Endothelial cell of umbilical vein (primary cell): Measurements from ENCODE around the gene FAM217A. TPM values are rescaled to one million over a fixed set of nuclear protein-coding genes. Genes with fewer than 3 reads are reported as not detected.

Source experiments
- BruUV-seq: library from RNA; stranded (reverse); fragments of 400-500 nt; replicated peaks from 2 replicates; lab custom pipeline; 2021; lab: Mats Ljungman, UMichigan
- CTCF ChIA-PET: fragments of 300-600, 350-600 bp; sonication (Branson Sonifier 250); formaldehyde crosslinking; loops from one replicate; lab custom pipeline; 2021; ENCODE audit warnings: antibody characterized with exemption, inconsistent platforms; lab: Charles Lee
- POLR2A ChIA-PET: fragments of 300-600, 350-600 bp; sonication (Branson Sonifier 250); formaldehyde crosslinking; loops from one replicate; lab custom pipeline; 2021; ENCODE audit warnings: antibody characterized with exemption, inconsistent platforms; lab: Charles Lee
- DNase-seq: peaks from one replicate; pipeline ENCODE4 v3.0.0-alpha.2; 2011; ENCODE audit warnings: low read depth, low spot score
- FAIRE-seq: peaks from 2 replicates; lab custom pipeline; 2011; peaks lifted over from hg19 to GRCh38; lab: Jason Lieb, UNC
- H2AFZ ChIP-seq: 2 replicates; pipeline ENCODE4 v1.6.0; 2012; ENCODE audit warnings: low read depth, low read length, control low read depth, inconsistent platforms
- H3K27ac ChIP-seq: 2 replicates; pipeline ENCODE4 v1.5.1; 2011; ENCODE audit warnings: low read depth, mild to moderate bottlenecking, control low read depth, low read length, moderate library complexity; ENCODE audit not compliant: insufficient read depth
- H3K27me3 ChIP-seq, 2 experiments: 2 replicates each; pipeline versions ENCODE4 v1.6.0 to v1.6.1; 2011; ENCODE audit warnings: low read length in 2 of 2, mixed read lengths in 1 of 2; ENCODE audit not compliant: control insufficient read depth in 2 of 2, insufficient read depth in 2 of 2
- H3K36me3 ChIP-seq, 2 experiments: 2 replicates in 1 of 2; 3 replicates in 1 of 2; pipeline ENCODE4 v1.5.1; 2011; ENCODE audit warnings: low read length in 2 of 2, mild to moderate bottlenecking in 1 of 2, moderate library complexity in 1 of 2; ENCODE audit not compliant: control insufficient read depth in 2 of 2, insufficient read depth in 2 of 2; ENCODE audit errors: extremely low read depth in 1 of 2
- H3K4me1 ChIP-seq: 3 replicates; pipeline ENCODE4 v1.5.1; 2011; ENCODE audit warnings: mild to moderate bottlenecking, low read length; ENCODE audit not compliant: control insufficient read depth, insufficient read depth; ENCODE audit errors: extremely low read depth
- H3K4me2 ChIP-seq: 2 replicates; pipeline ENCODE4 v1.6.1; 2011; ENCODE audit warnings: low read length, control low read depth, mixed read lengths; ENCODE audit not compliant: insufficient read depth
- H3K4me3 ChIP-seq, 3 experiments: fragments of 200-600 bp in 1 of 3; sonication (generic), shearing (Covaris generic) in 1 of 3; replicated peaks in 1 of 3; 2 replicates each; pipeline ENCODE4 v1.5.1; 2011 to 2016; ENCODE audit warnings: control low read depth in 3 of 3, low read length in 3 of 3, mild to moderate bottlenecking in 2 of 3, inconsistent platforms in 1 of 3, low read depth in 1 of 3, moderate library complexity in 1 of 3; ENCODE audit not compliant: insufficient read depth in 1 of 3
- H3K79me2 ChIP-seq: 2 replicates; pipeline ENCODE4 v1.6.0; 2012; ENCODE audit warnings: low read length, inconsistent platforms; ENCODE audit not compliant: control insufficient read depth, insufficient read depth
- H3K9ac ChIP-seq: replicated peaks from 2 replicates; pipeline ENCODE3; 2011; ENCODE audit warnings: low read length, control low read depth; ENCODE audit not compliant: insufficient read depth; ENCODE audit errors: extremely low read depth
- H3K9me1 ChIP-seq: replicated peaks from 3 replicates; pipeline ENCODE4 v1.6.0; 2011; ENCODE audit warnings: mild to moderate bottlenecking, low read length; ENCODE audit not compliant: control insufficient read depth, insufficient read depth; ENCODE audit errors: extremely low read depth
- H3K9me3 ChIP-seq: replicated peaks from 2 replicates; pipeline ENCODE4 v1.5.1; 2012; ENCODE audit warnings: low read length, inconsistent platforms; ENCODE audit not compliant: control insufficient read depth, insufficient read depth
- H4K20me1 ChIP-seq: replicated peaks from 2 replicates; pipeline ENCODE3; 2011; ENCODE audit warnings: mild to moderate bottlenecking, low read length; ENCODE audit not compliant: control insufficient read depth, insufficient read depth; ENCODE audit errors: extremely low read depth
- CTCF ChIP-seq, 2 donors: IDR thresholded peaks; 1 replicate in 1 of 2; 2 replicates in 1 of 2; pipeline ENCODE4 v1.5.1; 2011; ENCODE audit warnings: low read length in 2 of 2, mild to moderate bottlenecking in 2 of 2, moderate library complexity in 2 of 2, control low read depth in 1 of 2, inconsistent platforms in 1 of 2, low read depth in 1 of 2; ENCODE audit not compliant: insufficient read depth in 1 of 2; ENCODE audit errors: extremely low read depth in 1 of 2
- EZH2 ChIP-seq: IDR thresholded peaks from 2 replicates; pipeline ENCODE4 v1.6.1; 2012; ENCODE audit warnings: borderline replicate concordance, low read depth, mild to moderate bottlenecking, moderate library complexity, low read length, inconsistent platforms; ENCODE audit not compliant: severe bottlenecking
- FOS ChIP-seq: IDR thresholded peaks from 2 replicates; pipeline ENCODE4 v1.6.1; 2011; ENCODE audit warnings: mild to moderate bottlenecking, low read length, moderate library complexity, borderline replicate concordance; ENCODE audit not compliant: insufficient read depth
- GATA2 ChIP-seq: IDR thresholded peaks from 2 replicates; pipeline ENCODE4 v1.7.0; 2011; ENCODE audit warnings: low read depth, mild to moderate bottlenecking, moderate library complexity, mixed read lengths, low read length; ENCODE audit not compliant: insufficient read length, insufficient read depth
- JUN ChIP-seq: IDR thresholded peaks from 2 replicates; pipeline ENCODE4 v1.6.1; 2011; ENCODE audit warnings: borderline replicate concordance, low read depth; ENCODE audit not compliant: insufficient read length, insufficient read depth
- MYC ChIP-seq: IDR thresholded peaks from one replicate; pipeline ENCODE4 v1.6.1; 2011; ENCODE audit warnings: mild to moderate bottlenecking, low read depth, low read length
- POLR2A ChIP-seq: IDR thresholded peaks from 2 replicates; pipeline ENCODE4 v1.6.1; 2012; ENCODE audit warnings: low read depth, mild to moderate bottlenecking, control low read depth, low read length
- POLR2AphosphoS5 ChIP-seq: IDR thresholded peaks from 2 replicates; pipeline ENCODE4 v1.6.1; 2012; ENCODE audit warnings: low read depth, mild to moderate bottlenecking, control low read depth, low read length, moderate library complexity; ENCODE audit not compliant: insufficient read depth
- dilution Hi-C: fragments of 300-500 bp; cut with MboI; formaldehyde crosslinking; loops from one replicate; pipeline ENCODE4 v1.15.0; 2019; ENCODE audit warnings: low sequenced_read_pairs; ENCODE audit not compliant: extremely low pct_ligation_motif_present
- intact Hi-C: fragments of 100-400 bp; cut with micrococcal nuclease; formaldehyde crosslinking; loops from one replicate; pipeline ENCODE4 v1.10.0; 2022
- polyA plus RNA-seq, 4 experiments: library from polyadenylated mRNA; depleted of rRNA in 3 of 4; stranded (reverse) in 3 of 4; unstranded in 1 of 4; fragments of >200 nt; gene quantifications; 2 replicates each; pipeline versions ENCODE4 v1.2.1 to v1.2.3, GENCODE V29; 2011 to 2012; ENCODE audit warnings: missing spikeins in 1 of 4
- total RNA-seq: library from RNA; stranded (reverse); gene quantifications from 2 replicates; pipeline ENCODE4 v1.2.3, GENCODE V29; 2021
- TF ChIP-seq, protein P1 (sequence below): IDR thresholded peaks from 2 replicates; pipeline ENCODE4 v1.6.1; 2011; ENCODE audit not compliant: insufficient read depth, insufficient read length

The FAM217A gene
- total and polyA plus RNA-seq, 2 donors (not counting 3 experiments of a cell fraction or from before 2014, with no cell fraction given) = not detected

GRCh38 chr6:4030669-4031068 lies 48.3 kb downstream of the FAM217A start:
- dilution Hi-C loops = no loop called here
- Histone ChIP-seq H3K4me3 (no peak overlapping the region), H3K9ac (no peak overlapping the region), H3K4me1 (no peaks in the 10 kb centered on the region), H3K4me2 (no peak overlapping the region), H2AFZ (no peak overlapping the region), H3K9me3 (no peaks in the 10 kb centered on the region), H3K36me3 (peaks cover 2 to 11% of the 10 kb centered on the region in 2 experiments), H3K79me2 (peaks cover 94% of the 10 kb centered on the region), H3K27ac (no peak overlapping the region), H3K9me1 (no peaks in the 10 kb centered on the region), H3K27me3 (no peaks in the 10 kb centered on the region), H4K20me1 (peaks cover 12% of the 10 kb centered on the region)
- intact Hi-C loops = no loop called here
- DNase-seq = no peak
- ChIA-PET POLR2A (no interaction called here), CTCF (interaction anchor here (1.4 kb wide), 1 partner anchor 9 kb away, joined by 4 read pairs; a partner anchor contains a TSS)
- TF ChIP-seq POLR2AphosphoS5 (no peak), EZH2 (no peak), FOS (no peak), GATA2 (no peak), JUN (no peak), POLR2A (no peak), MYC (no peak), CTCF (IDR thresholded peaks at IDR 0.05; ENCODE audit: extremely low read depth in 1 of 2, insufficient read depth in 1 of 2, low read depth in 1 of 2, low read length in 2 of 2) (no peak)
- TF ChIP-seq, protein P1, sequence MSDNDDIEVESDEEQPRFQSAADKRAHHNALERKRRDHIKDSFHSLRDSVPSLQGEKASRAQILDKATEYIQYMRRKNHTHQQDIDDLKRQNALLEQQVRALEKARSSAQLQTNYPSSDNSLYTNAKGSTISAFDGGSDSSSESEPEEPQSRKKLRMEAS = no peak
- no peak for FAIRE-seq
- BruUV-seq = no TSS peak
